H1 (cell line): Measurements from ENCODE around the gene PPIC. TPM values are rescaled to one million over a fixed set of nuclear protein-coding genes. Genes with fewer than 3 reads are reported as not detected.

Source experiments
- BCL11A ChIP-seq, 2 experiments: IDR thresholded peaks; one replicate each; pipeline ENCODE4 v1.6.1; 2011; ENCODE audit warnings: low read depth in 2 of 2, low read length in 2 of 2, mild to moderate bottlenecking in 2 of 2
- CHD1 ChIP-seq: IDR thresholded peaks from 2 replicates; pipeline ENCODE4 v1.6.1; 2012; ENCODE audit warnings: low read depth, low read length, improper control_type of control experiment
- CHD7 ChIP-seq: fragments of 300-600 bp; sonication (generic); IDR thresholded peaks from 2 replicates; pipeline ENCODE4 v1.7.1; 2012; ENCODE audit warnings: low read length, moderate library complexity, mild to moderate bottlenecking, inconsistent platforms; ENCODE audit not compliant: insufficient replicate concordance
- CREB1 ChIP-seq: IDR thresholded peaks from 2 replicates; pipeline ENCODE4 v1.6.1; 2012; ENCODE audit warnings: inconsistent platforms
- CTBP2 ChIP-seq: IDR thresholded peaks from 2 replicates; pipeline ENCODE4 v1.7.0; 2011; ENCODE audit warnings: borderline replicate concordance, mild to moderate bottlenecking, moderate library complexity, mixed read lengths, low read length; ENCODE audit not compliant: insufficient read depth, insufficient read length
- EP300 ChIP-seq, 2 experiments: IDR thresholded peaks; 1 replicate in 1 of 2; 2 replicates in 1 of 2; pipeline ENCODE4 v1.6.1; 2011 to 2012; ENCODE audit warnings: low read depth in 2 of 2, low read length in 2 of 2, mild to moderate bottlenecking in 2 of 2, borderline replicate concordance in 1 of 2, inconsistent platforms in 1 of 2, moderate library complexity in 1 of 2
- GABPA ChIP-seq: IDR thresholded peaks from 2 replicates; pipeline ENCODE4 v1.6.1; 2011; ENCODE audit warnings: mild to moderate bottlenecking, low read length, moderate library complexity, borderline replicate concordance; ENCODE audit not compliant: insufficient read depth
- MAFK ChIP-seq: IDR thresholded peaks from 2 replicates; pipeline ENCODE4 v1.6.1; 2012; ENCODE audit warnings: low read depth, mild to moderate bottlenecking, improper control_type of control experiment, low read length
- SRF ChIP-seq: IDR thresholded peaks from 2 replicates; pipeline ENCODE4 v1.6.1; 2011; ENCODE audit warnings: mild to moderate bottlenecking, low read depth, low read length, moderate library complexity
- TBP ChIP-seq: IDR thresholded peaks from 2 replicates; pipeline ENCODE4 v1.6.1; 2011; ENCODE audit warnings: low read depth, low read length, improper control_type of control experiment
- TEAD4 ChIP-seq: IDR thresholded peaks from 2 replicates; pipeline ENCODE4 v1.6.1; 2012; ENCODE audit warnings: low read depth, low read length, inconsistent platforms, mixed read lengths
- polyA plus RNA-seq, 7 experiments: library from polyadenylated mRNA; depleted of rRNA in 3 of 7; stranded (reverse) in 5 of 7; unstranded in 2 of 7; fragments of >200 nt in 5 of 7; fragments of 200-250 nt in 2 of 7; gene quantifications; 1 replicate in 5 of 7; 2 replicates in 1 of 7; 4 replicates in 1 of 7; pipeline versions ENCODE4 v1.2.1 to v1.2.3, GENCODE V29; 2011 to 2013; ENCODE audit warnings: missing spikeins in 2 of 7, mixed read lengths in 2 of 7
- total RNA-seq: library from RNA; stranded (reverse); fragmentation: NEBNext Ultra II Directional; extraction: Animal tissue kit (Norgen Biotek cat#: 25700); gene quantifications from 2 replicates; pipeline ENCODE4 v1.2.1, GENCODE V29; 2021

PPIC gene
- total and polyA plus RNA-seq, 2 of the 8 experiments (the other 6 are each of a cell fraction or from before 2014, with no cell fraction given) = 8.5 to 10.4 TPM

DNA sequence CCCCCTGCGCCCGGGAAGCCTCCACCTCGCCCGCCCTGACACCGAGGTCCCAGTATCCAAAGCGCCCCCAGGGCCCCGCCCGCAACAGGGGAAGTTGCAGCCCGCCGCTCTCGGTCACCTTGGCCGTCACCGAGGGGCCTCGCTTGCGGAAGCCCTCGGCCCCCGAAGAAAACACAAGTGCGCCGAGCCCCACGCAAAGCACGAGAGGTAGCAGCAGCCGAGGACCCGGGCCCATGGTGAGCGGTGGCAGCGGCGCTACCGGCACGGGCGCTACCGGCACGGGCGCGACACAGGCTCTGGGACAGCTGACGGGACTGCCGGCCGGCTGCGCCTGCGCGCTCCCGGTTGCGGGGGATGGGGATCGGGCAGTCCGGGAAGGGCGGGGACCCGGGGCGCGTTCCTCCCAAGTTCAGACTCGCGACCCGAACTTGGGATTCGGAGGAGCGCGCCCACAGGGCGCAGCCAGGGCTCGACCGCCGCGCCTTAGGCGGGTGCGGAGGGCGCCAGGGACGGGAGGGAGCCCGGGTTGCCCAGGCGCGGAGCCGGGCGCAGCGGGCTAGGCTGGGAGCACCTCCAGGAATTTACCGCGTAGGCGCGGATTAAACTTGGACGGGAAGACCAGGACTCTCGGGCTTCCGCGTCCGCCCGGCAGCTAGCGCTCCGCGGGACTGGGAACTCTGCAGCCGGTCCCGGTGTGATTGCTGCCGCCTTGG lies at the start of gene PPIC (continued):
- TF ChIP-seq CREB1 (no peak; the same call in 1 of the 2 replicates), BCL11A (IDR thresholded peaks at IDR 0.05; ENCODE audit: low read depth in 2 of 2, low read length in 2 of 2) (no peak), CHD1 (no peak), TEAD4 (peak; percentile 65), EP300 (IDR thresholded peaks at IDR 0.05; ENCODE audit: borderline replicate concordance in 1 of 2, low read depth in 2 of 2, low read length in 2 of 2) (no peak), CHD7 (no peak), SRF (no peak), CTBP2 (peak; percentile 70), GABPA (no peak), TBP (peak; percentile 67; the same call in 1 of the 2 replicates), MAFK (no peak)
